Measurements from ENCODE around the gene RAPGEF2. TPM values are rescaled to one million over a fixed set of nuclear protein-coding genes. Genes with fewer than 3 reads are reported as not detected.

The RAPGEF2 gene
- total RNA-seq, 1 experiment from 2014 or later = 37.1 TPM

GRCh38 chr4:159401791-159402380 lies 299.0 kb downstream of the RAPGEF2 start:
- H4K20me1 ChIP-seq (ENCODE audit: control insufficient read depth, insufficient read depth, insufficient read length) = no peaks in the 10 kb centered on the region
- no peaks in the 10 kb centered on the region for H3K9me3 ChIP-seq (ENCODE audit: control insufficient read depth, low read depth, low read length)
- no peaks in the 10 kb centered on the region for H3K23me2 ChIP-seq (ENCODE audit: insufficient read length, low read depth, low read length, poor library complexity, severe bottlenecking)
- no peak overlapping the region for H2BK120ac ChIP-seq (ENCODE audit: low read depth, low read length, poor library complexity, severe bottlenecking)
- no peak overlapping the region for H2AK5ac ChIP-seq (ENCODE audit: insufficient read length, low read length)
- H4K5ac ChIP-seq (ENCODE audit: insufficient read length, low read depth, low read length) = no peak overlapping the region
- H3K27ac ChIP-seq (ENCODE audit: insufficient read length, low read depth, low read length) = no peak overlapping the region
- no peak overlapping the region for H3K9ac ChIP-seq (ENCODE audit: extremely low read depth, insufficient read length, low read length)
- H2BK15ac ChIP-seq (ENCODE audit: low read depth, low read length) = no peak overlapping the region
- no peak overlapping the region for H2AFZ ChIP-seq (ENCODE audit: low read length)
- no peaks in the 10 kb centered on the region for H3K4me1 ChIP-seq (ENCODE audit: insufficient read depth, low read length)
- H3T11ph ChIP-seq (ENCODE audit: low read length) = no peak overlapping the region
- Mint-ChIP-seq H3K4me3 (no peak overlapping the region), H3K27ac (no peak overlapping the region), H3K4me1 (peaks cover 0 to 2% of the 10 kb centered on the region in 2 experiments; a peak in 1 of 4 replicates), H3K9me3 (no peaks in the 10 kb centered on the region), H3K36me3 (ENCODE audit: insufficient read depth in 1 of 3, low read depth in 3 of 3) (no peaks in the 10 kb centered on the region), H3K27me3 (ENCODE audit: low read depth) (peaks cover 6% of the 10 kb centered on the region; the same call in 1 of the 2 replicates)
- no peak overlapping the region for H3K4me2 ChIP-seq (ENCODE audit: insufficient read depth, insufficient read length, low read length)
- no peak overlapping the region for H4K8ac ChIP-seq (replicated peaks; ENCODE audit: insufficient read length, low read depth, low read length)
- H3K4ac ChIP-seq (ENCODE audit: low read depth, low read length) = no peak overlapping the region
- no peak overlapping the region for H3K23ac ChIP-seq (ENCODE audit: insufficient read length, low read depth, low read length)
- no peak for TF ChIP-seq CTCF (conservative IDR thresholded peaks at IDR 0.05)
- no peaks in the 10 kb centered on the region for H3K79me2 ChIP-seq (ENCODE audit: insufficient read depth, low read length)
- no peak overlapping the region for H2BK12ac ChIP-seq (ENCODE audit: insufficient read length, low read depth, low read length)
- DNase-seq = no peak
- no peak overlapping the region for H2BK5ac ChIP-seq (ENCODE audit: insufficient read length, low read length)
- no peak overlapping the region for H3K18ac ChIP-seq (ENCODE audit: insufficient read length, low read depth, low read length)
- H3K79me1 ChIP-seq (ENCODE audit: insufficient read depth, low read depth, low read length, poor library complexity, severe bottlenecking) = no peaks in the 10 kb centered on the region
- no peak overlapping the region for H4K91ac ChIP-seq (ENCODE audit: insufficient read length, low read depth, low read length)
- no peak overlapping the region for H2BK20ac ChIP-seq (ENCODE audit: low read depth, low read length, poor library complexity, severe bottlenecking)
- H3K27me3 ChIP-seq (ENCODE audit: insufficient read depth, low read length) = no peaks in the 10 kb centered on the region
- no peak overlapping the region for H3K14ac ChIP-seq (ENCODE audit: insufficient read depth, low read length)
- WGBS (ENCODE audit: extremely low coverage, insufficient read length, low lambda C conversion rate) = no CpG with 5 or more reads among the region's 6 CpGs
- no peak overlapping the region for H3K56ac ChIP-seq (ENCODE audit: insufficient read length, low read depth, low read length)

Small RNAs within 50 kb of the gene (microRNA-seq; reads per million reads assigned to microRNA genes)
- gene MIR3688-1 (ENCODE audit: borderline microRNAs expressed) (not detected), gene MIR3688-2 (ENCODE audit: borderline microRNAs expressed) (not detected)
